Measurements from ENCODE around the gene ZCCHC2.

ZCCHC2 gene

DNA sequence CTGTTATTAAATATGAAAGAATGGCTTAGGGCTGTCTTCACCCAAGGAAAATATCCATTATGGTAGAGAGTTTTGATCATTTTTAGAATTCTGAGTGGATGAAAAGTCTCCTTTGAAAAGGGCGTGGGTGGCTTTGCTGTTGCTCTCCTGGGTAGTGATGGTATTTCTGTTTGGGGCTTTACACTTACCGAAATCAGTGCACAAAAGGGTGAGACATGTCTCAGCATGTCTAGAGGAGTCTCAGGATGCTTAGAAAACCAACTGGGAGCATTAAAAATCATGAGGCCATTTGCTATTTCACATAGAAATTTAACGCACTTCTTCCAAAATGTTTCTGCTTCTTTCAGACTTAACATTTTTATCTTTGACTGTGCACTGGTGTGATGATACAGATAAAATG lies 49.6 kb downstream of the ZCCHC2 start:
- Histone ChIP-seq H4K20me1 (ENCODE audit: insufficient read depth, low read length) (no peaks in the 10 kb centered on the region), H3K27ac (ENCODE audit: low read depth, low read length, poor library complexity, severe bottlenecking) (no peak overlapping the region), H3K4me3 (ENCODE audit: low read depth, low read length, poor library complexity, severe bottlenecking) (no peak overlapping the region), H3K79me2 (ENCODE audit: insufficient read depth, low read length) (no peaks in the 10 kb centered on the region), H2AFZ (ENCODE audit: low read length) (no peak overlapping the region), H3K9me2 (ENCODE audit: low read depth, low read length) (no peaks in the 10 kb centered on the region), H3K27me3 (ENCODE audit: insufficient read depth, low read length) (no peaks in the 10 kb centered on the region), H3K4me1 (ENCODE audit: insufficient read depth, low read length, severe bottlenecking) (peaks cover 23% of the 10 kb centered on the region), H3K36me3 (ENCODE audit: insufficient read depth, low read length) (peaks cover 67% of the 10 kb centered on the region), H3F3A (ENCODE audit: insufficient read depth, low read length) (no peaks in the 10 kb centered on the region; the same call in 1 of the 2 replicates), H3K9ac (ENCODE audit: low read length) (no peak overlapping the region), H3K4me2 (ENCODE audit: low read length) (no peak overlapping the region), H3K9me3 (ENCODE audit: low read length) (no peaks in the 10 kb centered on the region)
- no peak for TF ChIP-seq EZH2 (IDR thresholded peaks at IDR 0.05; ENCODE audit: borderline replicate concordance, low read length)
- TF ChIP-seq, protein P1, sequence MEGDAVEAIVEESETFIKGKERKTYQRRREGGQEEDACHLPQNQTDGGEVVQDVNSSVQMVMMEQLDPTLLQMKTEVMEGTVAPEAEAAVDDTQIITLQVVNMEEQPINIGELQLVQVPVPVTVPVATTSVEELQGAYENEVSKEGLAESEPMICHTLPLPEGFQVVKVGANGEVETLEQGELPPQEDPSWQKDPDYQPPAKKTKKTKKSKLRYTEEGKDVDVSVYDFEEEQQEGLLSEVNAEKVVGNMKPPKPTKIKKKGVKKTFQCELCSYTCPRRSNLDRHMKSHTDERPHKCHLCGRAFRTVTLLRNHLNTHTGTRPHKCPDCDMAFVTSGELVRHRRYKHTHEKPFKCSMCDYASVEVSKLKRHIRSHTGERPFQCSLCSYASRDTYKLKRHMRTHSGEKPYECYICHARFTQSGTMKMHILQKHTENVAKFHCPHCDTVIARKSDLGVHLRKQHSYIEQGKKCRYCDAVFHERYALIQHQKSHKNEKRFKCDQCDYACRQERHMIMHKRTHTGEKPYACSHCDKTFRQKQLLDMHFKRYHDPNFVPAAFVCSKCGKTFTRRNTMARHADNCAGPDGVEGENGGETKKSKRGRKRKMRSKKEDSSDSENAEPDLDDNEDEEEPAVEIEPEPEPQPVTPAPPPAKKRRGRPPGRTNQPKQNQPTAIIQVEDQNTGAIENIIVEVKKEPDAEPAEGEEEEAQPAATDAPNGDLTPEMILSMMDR (IDR thresholded peaks at IDR 0.05; ENCODE audit: low read length): no peak

DNA sequence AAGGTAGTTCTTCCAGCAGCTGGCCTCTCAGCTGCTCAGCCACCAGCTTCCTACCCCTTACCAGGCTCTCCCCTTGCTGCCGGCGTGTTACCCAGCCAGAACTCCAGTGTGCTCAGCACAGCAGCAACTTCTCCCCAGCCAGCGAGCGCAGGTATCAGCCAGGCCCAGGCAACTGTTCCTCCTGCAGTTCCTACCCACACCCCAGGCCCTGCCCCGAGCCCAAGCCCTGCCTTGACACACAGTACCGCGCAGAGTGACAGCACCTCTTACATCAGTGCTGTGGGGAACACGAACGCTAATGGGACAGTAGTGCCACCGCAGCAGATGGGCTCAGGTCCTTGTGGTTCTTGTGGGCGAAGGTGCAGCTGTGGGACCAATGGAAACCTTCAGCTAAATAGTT lies 52.0 kb downstream of the ZCCHC2 start:
- Histone ChIP-seq H3K4me2 (ENCODE audit: low read length) (no peak overlapping the region), H2AFZ (ENCODE audit: low read length) (no peak overlapping the region), H4K20me1 (ENCODE audit: insufficient read depth, low read length) (no peaks in the 10 kb centered on the region), H3K9ac (ENCODE audit: low read length) (no peak overlapping the region), H3K27me3 (ENCODE audit: insufficient read depth, low read length) (no peaks in the 10 kb centered on the region), H3K9me3 (ENCODE audit: low read length) (no peaks in the 10 kb centered on the region), H3K36me3 (ENCODE audit: insufficient read depth, low read length) (peaks cover 59% of the 10 kb centered on the region), H3K9me2 (ENCODE audit: low read depth, low read length) (no peaks in the 10 kb centered on the region), H3F3A (ENCODE audit: insufficient read depth, low read length) (no peaks in the 10 kb centered on the region), H3K4me3 (ENCODE audit: low read depth, low read length, poor library complexity, severe bottlenecking) (no peak overlapping the region), H3K79me2 (ENCODE audit: insufficient read depth, low read length) (no peaks in the 10 kb centered on the region), H3K27ac (ENCODE audit: low read depth, low read length, poor library complexity, severe bottlenecking) (no peak overlapping the region), H3K4me1 (ENCODE audit: insufficient read depth, low read length, severe bottlenecking) (peaks cover 31% of the 10 kb centered on the region)
- TF ChIP-seq EZH2 (IDR thresholded peaks at IDR 0.05; ENCODE audit: borderline replicate concordance, low read length): no peak
- TF ChIP-seq, protein P1 (IDR thresholded peaks at IDR 0.05; ENCODE audit: low read length): no peak

DNA sequence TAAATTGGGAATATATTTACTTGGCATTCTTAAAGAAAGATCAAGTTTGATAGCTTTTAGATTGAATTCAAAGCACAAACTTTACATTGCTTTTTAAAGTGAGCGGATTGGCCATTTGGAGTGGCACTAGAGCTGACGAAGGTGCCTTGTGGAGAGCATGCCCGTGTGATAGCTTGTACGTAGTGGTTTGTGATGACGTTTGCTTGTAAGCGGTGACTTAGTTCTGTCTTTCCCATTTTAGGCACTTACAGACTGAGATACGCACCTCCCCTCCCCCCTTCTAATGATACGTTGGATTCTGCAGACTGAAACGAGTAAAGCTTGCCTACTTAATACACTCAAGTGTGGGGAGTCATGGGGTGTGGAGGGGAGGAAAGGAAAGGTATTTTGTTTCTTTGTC lies 53.4 kb downstream of the ZCCHC2 start:
- Histone ChIP-seq H3K79me2 (ENCODE audit: insufficient read depth, low read length) (no peaks in the 10 kb centered on the region), H3F3A (ENCODE audit: insufficient read depth, low read length) (no peaks in the 10 kb centered on the region), H3K9ac (ENCODE audit: low read length) (peak overlapping the region; percentile 29; the same call in 1 of the 2 replicates), H3K27ac (ENCODE audit: low read depth, low read length, poor library complexity, severe bottlenecking) (peak overlapping the region; percentile 57), H3K9me2 (ENCODE audit: low read depth, low read length) (no peaks in the 10 kb centered on the region), H3K27me3 (ENCODE audit: insufficient read depth, low read length) (no peaks in the 10 kb centered on the region), H3K9me3 (ENCODE audit: low read length) (no peaks in the 10 kb centered on the region), H4K20me1 (ENCODE audit: insufficient read depth, low read length) (no peaks in the 10 kb centered on the region), H3K4me1 (ENCODE audit: insufficient read depth, low read length, severe bottlenecking) (peaks cover 31% of the 10 kb centered on the region), H3K36me3 (ENCODE audit: insufficient read depth, low read length) (peaks cover 44% of the 10 kb centered on the region), H3K4me2 (ENCODE audit: low read length) (peak overlapping the region; percentile 69), H2AFZ (ENCODE audit: low read length) (no peak overlapping the region), H3K4me3 (ENCODE audit: low read depth, low read length, poor library complexity, severe bottlenecking) (peak overlapping the region; percentile 43)
- no peak for TF ChIP-seq EZH2 (IDR thresholded peaks at IDR 0.05; ENCODE audit: borderline replicate concordance, low read length)
- TF ChIP-seq, protein P1 (IDR thresholded peaks at IDR 0.05; ENCODE audit: low read length): no peak

All from OCI-LY1 (cell line).